IMR-90 (cell line): ENCODE measurements around the gene GTF2A1L. TPM values are rescaled to one million over a fixed set of nuclear protein-coding genes. Genes with fewer than 3 reads are reported as not detected.
A peak's percentile ranks its signal among the peaks of the same experiment; 100 is the strongest.

ENCODE experiments used
- ATAC-seq: fragments of 200-7000 bp; cut with Tn5 transposase; 2 replicates; pipeline ENCODE4 v1.9.1; 2020; ENCODE audit warnings: low read depth, mild to moderate bottlenecking, moderate library complexity
- BruUV-seq: library from RNA; stranded (reverse); fragments of 400-500 nt; replicated peaks from 2 replicates; lab custom pipeline; 2021; lab: Mats Ljungman, UMichigan
- CTCF ChIA-PET: fragments of 300-600 bp; formaldehyde crosslinking; extraction: SDS; loops from one replicate; lab custom pipeline; 2021; ENCODE audit warnings: antibody characterized with exemption; lab: Yijun Ruan, JAX
- POLR2A ChIA-PET: fragments of 300-600 bp; sonication (Branson Sonifier 250); formaldehyde crosslinking; loops from one replicate; lab custom pipeline; 2022; ENCODE audit warnings: antibody characterized with exemption; ENCODE audit not compliant: unreplicated experiment; lab: Charles Lee
- DNase-seq: peaks from one replicate; pipeline ENCODE4 v3.0.0; 2013
- H2AFZ ChIP-seq: replicated peaks from 2 replicates; pipeline ENCODE3; 2013; ENCODE audit warnings: low read length, mild to moderate bottlenecking; ENCODE audit not compliant: poor library complexity
- H2AK5ac ChIP-seq: 2 replicates; pipeline ENCODE4 v1.6.1; 2013; ENCODE audit warnings: low read depth, low read length, inconsistent platforms
- H2AK9ac ChIP-seq: replicated peaks from 2 replicates; pipeline ENCODE3; 2013; ENCODE audit warnings: mild to moderate bottlenecking, low read depth, low read length, moderate library complexity; ENCODE audit not compliant: poor library complexity
- H2BK120ac ChIP-seq: 2 replicates; pipeline ENCODE4 v1.6.1; 2013; ENCODE audit warnings: low read depth, low read length, inconsistent platforms
- H2BK15ac ChIP-seq: 3 replicates; pipeline ENCODE4 v1.6.1; 2013; ENCODE audit warnings: low read depth, low read length, inconsistent platforms
- H2BK20ac ChIP-seq: 2 replicates; pipeline ENCODE4 v1.6.1; 2013; ENCODE audit warnings: low read depth, mild to moderate bottlenecking, inconsistent platforms, low read length, moderate library complexity
- H2BK5ac ChIP-seq: 2 replicates; pipeline ENCODE4 v1.6.1; 2013; ENCODE audit warnings: mild to moderate bottlenecking, low read depth, low read length, inconsistent platforms; ENCODE audit not compliant: poor library complexity, severe bottlenecking
- H3K14ac ChIP-seq: replicated peaks from 2 replicates; pipeline ENCODE4 v1.6.1; 2013; ENCODE audit warnings: low read depth, low read length, inconsistent platforms
- H3K18ac ChIP-seq: 2 replicates; pipeline ENCODE4 v1.6.1; 2013; ENCODE audit warnings: low read depth, low read length, control low read depth
- H3K23ac ChIP-seq: 2 replicates; pipeline ENCODE4 v1.6.1; 2013; ENCODE audit warnings: low read depth, low read length, inconsistent platforms
- H3K27ac ChIP-seq: 2 replicates; pipeline ENCODE4 v1.5.1; 2013; ENCODE audit warnings: mild to moderate bottlenecking, control low read depth, low read length; ENCODE audit not compliant: insufficient read depth
- H3K27me3 ChIP-seq: 2 replicates; pipeline ENCODE4 v1.6.1; 2013; ENCODE audit warnings: low read length; ENCODE audit not compliant: control insufficient read depth, insufficient read depth
- H3K36me3 ChIP-seq: 2 replicates; pipeline ENCODE4 v1.6.1; 2013; ENCODE audit warnings: low read length, mixed read lengths; ENCODE audit not compliant: control insufficient read depth, insufficient read depth
- H3K4ac ChIP-seq: 2 replicates; pipeline ENCODE4 v1.6.1; 2013; ENCODE audit warnings: low read depth, low read length, inconsistent platforms
- H3K4me1 ChIP-seq: 2 replicates; pipeline ENCODE4 v1.6.1; 2013; ENCODE audit warnings: low read length, mixed read lengths; ENCODE audit not compliant: control insufficient read depth, insufficient read depth
- H3K4me2 ChIP-seq: 2 replicates; pipeline ENCODE4 v1.6.1; 2013; ENCODE audit warnings: low read depth, mild to moderate bottlenecking, control low read depth, low read length, moderate library complexity
- H3K4me3 ChIP-seq: 2 replicates; pipeline ENCODE4 v1.5.1; 2013; ENCODE audit warnings: low read depth, mild to moderate bottlenecking, control low read depth, low read length, moderate library complexity; ENCODE audit not compliant: insufficient read depth
- H3K56ac ChIP-seq: 2 replicates; pipeline ENCODE4 v1.6.1; 2013; ENCODE audit warnings: low read length, inconsistent platforms; ENCODE audit not compliant: insufficient read depth; ENCODE audit errors: extremely low read depth
- H3K79me1 ChIP-seq, 2 experiments: 2 replicates each; pipeline ENCODE4 v1.6.1; 2013; ENCODE audit warnings: low read length in 2 of 2, inconsistent platforms in 1 of 2, low read depth in 1 of 2
- H3K9ac ChIP-seq: 2 replicates; pipeline ENCODE4 v1.6.1; 2013; ENCODE audit warnings: low read depth, low read length, control low read depth
- H3K9me1 ChIP-seq: 2 replicates; pipeline ENCODE4 v1.6.1; 2013; ENCODE audit warnings: low read length, inconsistent platforms; ENCODE audit not compliant: insufficient read depth
- H3K9me3 ChIP-seq: 2 replicates; pipeline ENCODE4 v1.6.1; 2013; ENCODE audit warnings: low read length; ENCODE audit not compliant: control insufficient read depth, insufficient read depth
- H4K20me1 ChIP-seq: 2 replicates; pipeline ENCODE4 v1.6.1; 2013; ENCODE audit warnings: low read length, inconsistent platforms; ENCODE audit not compliant: insufficient read depth
- H4K5ac ChIP-seq: 2 replicates; pipeline ENCODE4 v1.6.1; 2013; ENCODE audit warnings: mild to moderate bottlenecking, low read depth, low read length, control low read depth
- H4K8ac ChIP-seq, 2 experiments: 2 replicates each; pipeline ENCODE4 v1.6.1; 2013; ENCODE audit warnings: low read depth in 2 of 2, low read length in 2 of 2, control low read depth in 1 of 2, inconsistent platforms in 1 of 2
- H4K91ac ChIP-seq: 2 replicates; pipeline ENCODE4 v1.6.1; 2013; ENCODE audit warnings: low read depth, low read length, inconsistent platforms; ENCODE audit not compliant: insufficient read depth
- BHLHE40 ChIP-seq: fragments of 150-350 bp; IDR thresholded peaks from 2 replicates; pipeline ENCODE4 v1.6.1; 2016; ENCODE audit warnings: mild to moderate bottlenecking, low read depth, low read length
- CEBPB ChIP-seq: IDR thresholded peaks from 2 replicates; pipeline ENCODE4 v1.6.1; 2012; ENCODE audit warnings: low read depth, low read length, improper control_type of control experiment
- CHD1 ChIP-seq: IDR thresholded peaks from 2 replicates; pipeline ENCODE4 v1.6.1; 2012; ENCODE audit warnings: low read depth, low read length, improper control_type of control experiment
- FOS ChIP-seq: fragments of 150-350 bp; IDR thresholded peaks from 2 replicates; pipeline ENCODE4 v1.6.1; 2016; ENCODE audit warnings: low read depth, low read length
- MAFK ChIP-seq: IDR thresholded peaks from 2 replicates; pipeline ENCODE4 v1.6.1; 2012; ENCODE audit warnings: low read depth, low read length, improper control_type of control experiment
- MAZ ChIP-seq: IDR thresholded peaks from 2 replicates; pipeline ENCODE4 v1.6.1; 2012; ENCODE audit warnings: low read depth, mild to moderate bottlenecking, low read length, improper control_type of control experiment, moderate library complexity, borderline replicate concordance
- MXI1 ChIP-seq: IDR thresholded peaks from 2 replicates; pipeline ENCODE4 v1.6.1; 2012; ENCODE audit warnings: low read depth, mild to moderate bottlenecking, low read length, moderate library complexity, borderline replicate concordance
- NFE2L2 ChIP-seq: fragments of 150-350 bp; IDR thresholded peaks from 2 replicates; pipeline ENCODE4 v1.6.1; 2016; ENCODE audit warnings: low read depth, mild to moderate bottlenecking, low read length
- RAD21 ChIP-seq: IDR thresholded peaks from 2 replicates; pipeline ENCODE4 v1.6.1; 2012; ENCODE audit warnings: low read length, improper control_type of control experiment
- RCOR1 ChIP-seq: IDR thresholded peaks from 2 replicates; pipeline ENCODE4 v1.6.1; 2012; ENCODE audit warnings: mild to moderate bottlenecking, low read length, improper control_type of control experiment; ENCODE audit not compliant: insufficient replicate concordance
- RFX5 ChIP-seq: IDR thresholded peaks from 2 replicates; pipeline ENCODE4 v1.8.0; 2012; ENCODE audit warnings: low read depth, mild to moderate bottlenecking, low read length, moderate library complexity
- SMC3 ChIP-seq: fragments of 150-350 bp; IDR thresholded peaks from 2 replicates; pipeline ENCODE4 v1.6.1; 2016; ENCODE audit warnings: low read depth, mild to moderate bottlenecking, antibody characterized with exemption, low read length, moderate library complexity
- WGBS, 2 experiments: methylation state at CpG; one replicate each; pipeline versions ENCODE4 v1.1.5 to v1.1.7; 2013; ENCODE audit warnings: missing lambda C conversion rate in 2 of 2; ENCODE audit not compliant: insufficient read length in 1 of 2; ENCODE audit errors: extremely low coverage in 2 of 2; 5-methylcytosine and 5-hydroxymethylcytosine counted together
- dilution Hi-C: fragments of 300-500 bp; cut with HindIII; formaldehyde crosslinking; loops from one replicate; pipeline ENCODE4 v1.14.3; 2018; ENCODE audit warnings: low sequenced_read_pairs; ENCODE audit not compliant: unreplicated experiment
- in situ Hi-C: fragments of 300-500 bp; cut with MboI; formaldehyde crosslinking; loops from 3 replicates; pipeline ENCODE4 v1.14.3; 2019; ENCODE audit warnings: low sequenced_read_pairs, inconsistent platforms, mixed read lengths
- intact Hi-C: fragments of 100-400 bp; cut with micrococcal nuclease; formaldehyde crosslinking; loops from 2 replicates; pipeline ENCODE4 v1.10.0; 2022
- polyA plus RNA-seq, 3 experiments: library from polyadenylated mRNA; depleted of rRNA; stranded (reverse); fragments of >200 nt; gene quantifications; 2 replicates each; pipeline ENCODE4 v1.2.3, GENCODE V29; 2012; ENCODE audit warnings: low replicate concordance in 1 of 3
- total RNA-seq: library from RNA; depleted of rRNA; stranded (reverse); fragments of >200 nt; gene quantifications from 2 replicates; pipeline ENCODE4 v1.2.3, GENCODE V29; 2012
- TF ChIP-seq, protein P1 (sequence below): fragments of 150-350 bp; IDR thresholded peaks from 2 replicates; pipeline ENCODE4 v1.6.1; 2017; ENCODE audit warnings: mild to moderate bottlenecking, antibody characterized with exemption, low read length, low read depth
- TF ChIP-seq, protein P2 (sequence below): conservative IDR thresholded peaks from 2 replicates; pipeline ENCODE4 v1.5.1; 2012; ENCODE audit warnings: mild to moderate bottlenecking, low read depth, low read length, improper control_type of control experiment

The GTF2A1L gene
- total and polyA plus RNA-seq, 2 of the 4 experiments (the other 2 are of a cell fraction): not detected

- dilution Hi-C loops (no loop called here), in situ Hi-C loops (loop anchor here (10.0 kb wide), 1 partner anchor 124 kb away; no protein-coding TSS in a partner anchor), intact Hi-C loops (loop anchor here (1.0 to 5.0 kb wide), 2 partner anchors 56 to 117 kb away; partner anchors contain the start of gene STON1)
- H3K27ac ChIP-seq: no peak overlapping the region
- H3K56ac ChIP-seq: no peak overlapping the region
- H3K4me1 ChIP-seq: peaks cover 2% of the 10 kb centered on the region
- no peak overlapping the region for H3K23ac ChIP-seq
- ChIA-PET POLR2A (no interaction called here), CTCF (interaction anchor here (1.0 to 2.0 kb wide), 4 partner anchors 11 to 118 kb away, joined by 3 to 8 read pairs (median 4); no protein-coding TSS in a partner anchor)
- BruUV-seq: no TSS peak
- H3K14ac ChIP-seq: no peak overlapping the region
- H3K4me2 ChIP-seq: no peak overlapping the region
- H4K5ac ChIP-seq: no peak overlapping the region
- no peaks in the 10 kb centered on the region for H4K20me1 ChIP-seq
- DNase-seq: no peak
- H4K8ac ChIP-seq: no peak overlapping the region
- peaks cover 4% of the 10 kb centered on the region; the same call in 1 of the 2 replicates for H3K36me3 ChIP-seq
- H3K9me3 ChIP-seq: no peaks in the 10 kb centered on the region
- H2AK9ac ChIP-seq: no peak overlapping the region
- no peak overlapping the region for H3K18ac ChIP-seq
- peak overlapping the region; percentile 35 for H2AFZ ChIP-seq
- H2BK20ac ChIP-seq: no peak overlapping the region
- H2BK15ac ChIP-seq: no peak overlapping the region
- H3K9me1 ChIP-seq: no peaks in the 10 kb centered on the region
- H3K4me3 ChIP-seq: no peak overlapping the region
- H2AK5ac ChIP-seq: no peak overlapping the region
- H3K79me1 ChIP-seq: no peaks in the 10 kb centered on the region; a peak in 1 of 4 replicates
- no peak overlapping the region for H3K9ac ChIP-seq
- TF ChIP-seq MAFK (no peak), NFE2L2 (no peak), RFX5 (no peak), RAD21 (no peak), CHD1 (no peak), MAZ (no peak), FOS (no peak), RCOR1 (no peak), MXI1 (no peak), SMC3 (no peak), BHLHE40 (no peak), CEBPB (no peak)
- TF ChIP-seq, protein P1, sequence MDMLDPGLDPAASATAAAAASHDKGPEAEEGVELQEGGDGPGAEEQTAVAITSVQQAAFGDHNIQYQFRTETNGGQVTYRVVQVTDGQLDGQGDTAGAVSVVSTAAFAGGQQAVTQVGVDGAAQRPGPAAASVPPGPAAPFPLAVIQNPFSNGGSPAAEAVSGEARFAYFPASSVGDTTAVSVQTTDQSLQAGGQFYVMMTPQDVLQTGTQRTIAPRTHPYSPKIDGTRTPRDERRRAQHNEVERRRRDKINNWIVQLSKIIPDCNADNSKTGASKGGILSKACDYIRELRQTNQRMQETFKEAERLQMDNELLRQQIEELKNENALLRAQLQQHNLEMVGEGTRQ: no peak
- TF ChIP-seq, protein P2, sequence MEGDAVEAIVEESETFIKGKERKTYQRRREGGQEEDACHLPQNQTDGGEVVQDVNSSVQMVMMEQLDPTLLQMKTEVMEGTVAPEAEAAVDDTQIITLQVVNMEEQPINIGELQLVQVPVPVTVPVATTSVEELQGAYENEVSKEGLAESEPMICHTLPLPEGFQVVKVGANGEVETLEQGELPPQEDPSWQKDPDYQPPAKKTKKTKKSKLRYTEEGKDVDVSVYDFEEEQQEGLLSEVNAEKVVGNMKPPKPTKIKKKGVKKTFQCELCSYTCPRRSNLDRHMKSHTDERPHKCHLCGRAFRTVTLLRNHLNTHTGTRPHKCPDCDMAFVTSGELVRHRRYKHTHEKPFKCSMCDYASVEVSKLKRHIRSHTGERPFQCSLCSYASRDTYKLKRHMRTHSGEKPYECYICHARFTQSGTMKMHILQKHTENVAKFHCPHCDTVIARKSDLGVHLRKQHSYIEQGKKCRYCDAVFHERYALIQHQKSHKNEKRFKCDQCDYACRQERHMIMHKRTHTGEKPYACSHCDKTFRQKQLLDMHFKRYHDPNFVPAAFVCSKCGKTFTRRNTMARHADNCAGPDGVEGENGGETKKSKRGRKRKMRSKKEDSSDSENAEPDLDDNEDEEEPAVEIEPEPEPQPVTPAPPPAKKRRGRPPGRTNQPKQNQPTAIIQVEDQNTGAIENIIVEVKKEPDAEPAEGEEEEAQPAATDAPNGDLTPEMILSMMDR: no peak
- no CpG with 5 or more reads among the region's 1 CpG for WGBS, 2 experiments
- no peak overlapping the region for H3K4ac ChIP-seq
- no peak overlapping the region for H2BK5ac ChIP-seq
- ATAC-seq: no peak
- H4K91ac ChIP-seq: no peak overlapping the region
- no peaks in the 10 kb centered on the region for H3K27me3 ChIP-seq
- H2BK120ac ChIP-seq: no peak overlapping the region
These were observed 28.9 kb upstream of the GTF2A1L start for GRCh38 chr2:48588745-48589144.
